Lower lobe of right lung (tissue), 2 donors: ENCODE results near the gene PEAK1. TPM values are rescaled to one million over a fixed set of nuclear protein-coding genes. Genes with fewer than 3 reads are reported as not detected.

Experiments used
- ATAC-seq, 2 donors: fragments of 200-7000 bp; cut with Tn5 transposase; one replicate each; pipeline ENCODE4 v1.9.1; 2020 to 2022; ENCODE audit warnings: mild to moderate bottlenecking in 2 of 2, moderate library complexity in 2 of 2
- DNase-seq: peaks from one replicate; pipeline ENCODE4 v3.0.0-alpha.2; 2020
- H3K27ac ChIP-seq: fragments of 200-600 bp; one replicate; pipeline ENCODE4 v1.8.0; 2022
- H3K27me3 ChIP-seq: fragments of 200-600 bp; one replicate; pipeline ENCODE4 v1.8.0; 2022; ENCODE audit warnings: low read depth
- H3K36me3 ChIP-seq: fragments of 200-600 bp; one replicate; pipeline ENCODE4 v1.8.0; 2022; ENCODE audit warnings: mild to moderate bottlenecking
- H3K4me1 ChIP-seq: fragments of 200-600 bp; one replicate; pipeline ENCODE4 v1.8.0; 2022
- H3K4me3 ChIP-seq: fragments of 200-600 bp; one replicate; pipeline ENCODE4 v1.8.0; 2022; ENCODE audit warnings: mild to moderate bottlenecking
- H3K9me3 ChIP-seq: fragments of 200-600 bp; one replicate; pipeline ENCODE4 v1.8.0; 2022
- CTCF ChIP-seq: fragments of 200-600 bp; IDR thresholded peaks from one replicate; pipeline ENCODE4 v1.8.0; 2022; ENCODE audit warnings: antibody characterized with exemption, mild to moderate bottlenecking
- intact Hi-C: fragments of 100-400 bp; cut with DNase I; formaldehyde crosslinking; loops from one replicate; pipeline ENCODE4 v1.11.0; 2022
- long read RNA-seq: library from polyadenylated mRNA; unstranded; transcript quantifications from one replicate; pipeline ENCODE4 v2.0.0, GENCODE V29; 2021
- total RNA-seq: library from RNA; stranded (reverse); fragmentation: NEBNext Ultra II Directional; extraction: Animal tissue kit (Norgen Biotek cat#: 25700); gene quantifications from one replicate; pipeline ENCODE4 v1.2.1, GENCODE V29; 2021
- donor health status: DM: no; HTN: yes; CAD: no; lungs with severe emphysema.

Gene PEAK1, protein sequence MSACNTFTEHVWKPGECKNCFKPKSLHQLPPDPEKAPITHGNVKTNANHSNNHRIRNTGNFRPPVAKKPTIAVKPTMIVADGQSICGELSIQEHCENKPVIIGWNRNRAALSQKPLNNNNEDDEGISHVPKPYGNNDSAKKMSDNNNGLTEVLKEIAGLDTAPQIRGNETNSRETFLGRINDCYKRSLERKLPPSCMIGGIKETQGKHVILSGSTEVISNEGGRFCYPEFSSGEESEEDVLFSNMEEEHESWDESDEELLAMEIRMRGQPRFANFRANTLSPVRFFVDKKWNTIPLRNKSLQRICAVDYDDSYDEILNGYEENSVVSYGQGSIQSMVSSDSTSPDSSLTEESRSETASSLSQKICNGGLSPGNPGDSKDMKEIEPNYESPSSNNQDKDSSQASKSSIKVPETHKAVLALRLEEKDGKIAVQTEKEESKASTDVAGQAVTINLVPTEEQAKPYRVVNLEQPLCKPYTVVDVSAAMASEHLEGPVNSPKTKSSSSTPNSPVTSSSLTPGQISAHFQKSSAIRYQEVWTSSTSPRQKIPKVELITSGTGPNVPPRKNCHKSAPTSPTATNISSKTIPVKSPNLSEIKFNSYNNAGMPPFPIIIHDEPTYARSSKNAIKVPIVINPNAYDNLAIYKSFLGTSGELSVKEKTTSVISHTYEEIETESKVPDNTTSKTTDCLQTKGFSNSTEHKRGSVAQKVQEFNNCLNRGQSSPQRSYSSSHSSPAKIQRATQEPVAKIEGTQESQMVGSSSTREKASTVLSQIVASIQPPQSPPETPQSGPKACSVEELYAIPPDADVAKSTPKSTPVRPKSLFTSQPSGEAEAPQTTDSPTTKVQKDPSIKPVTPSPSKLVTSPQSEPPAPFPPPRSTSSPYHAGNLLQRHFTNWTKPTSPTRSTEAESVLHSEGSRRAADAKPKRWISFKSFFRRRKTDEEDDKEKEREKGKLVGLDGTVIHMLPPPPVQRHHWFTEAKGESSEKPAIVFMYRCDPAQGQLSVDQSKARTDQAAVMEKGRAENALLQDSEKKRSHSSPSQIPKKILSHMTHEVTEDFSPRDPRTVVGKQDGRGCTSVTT (N-terminal part only)
- total RNA-seq, result 112 TPM
- long read RNA-seq, full-length matches to known transcripts, result 2 of 24 reads
- long read RNA-seq, partial matches to known transcripts, result 3 of 24 reads
- long read RNA-seq, other reads (novel, unspliced or antisense), result 19 of 24 reads

- H3K27ac ChIP-seq, result peak within 1 kb of the TSS; percentile 89
- DNase-seq, result peak; percentile 100
- intact Hi-C loops, result no loop called here
These were observed at the start of gene PEAK1 for GRCh38 chr15:77419836-77420609. TSS of gene PEAK1 (minus strand) at chr15:77420104. CDS start at chr15:77181926, 238,178 bp downstream.

DNA sequence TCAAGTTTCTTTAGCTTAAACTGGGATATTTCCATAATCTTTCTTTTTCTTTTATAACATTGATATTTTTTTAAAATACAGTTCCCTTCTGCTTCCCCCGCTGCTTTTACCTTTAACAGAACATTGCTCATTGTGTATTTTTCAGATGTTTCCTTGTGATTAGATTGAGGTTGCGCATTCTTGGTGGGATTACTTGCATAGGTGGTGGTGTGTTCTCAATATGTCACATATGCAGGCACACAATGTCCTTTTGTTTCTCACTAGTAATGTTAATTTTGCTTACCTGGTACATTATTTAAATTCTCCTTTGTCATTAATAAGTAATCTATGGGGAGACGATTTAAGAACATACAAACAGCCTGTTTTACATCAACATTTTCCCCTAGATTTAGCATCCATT lies 49.0 kb upstream of the PEAK1 start:
- Histone ChIP-seq H3K27ac (no peak overlapping the region), H3K27me3 (no peaks in the 10 kb centered on the region), H3K36me3 (peaks cover 89% of the 10 kb centered on the region), H3K9me3 (no peaks in the 10 kb centered on the region), H3K4me1 (peaks cover 9% of the 10 kb centered on the region), H3K4me3 (no peak overlapping the region)
- DNase-seq (no peak), ATAC-seq (no peak)
- no peak for TF ChIP-seq CTCF
- intact Hi-C loops, result no loop called here

More at GRCh38 chr15:77419836-77420609, at the start of gene PEAK1:
- H3K9me3 ChIP-seq, result no peaks in the 10 kb centered on the region
- no peak for TF ChIP-seq CTCF
- peaks cover 56% of the 10 kb centered on the region for H3K4me1 ChIP-seq
- H3K4me3 ChIP-seq, result peak within 1 kb of the TSS; percentile 93
- ATAC-seq, result peak; percentile 99
- no peaks in the 10 kb centered on the region for H3K27me3 ChIP-seq
- no peaks in the 10 kb centered on the region for H3K36me3 ChIP-seq

DNA sequence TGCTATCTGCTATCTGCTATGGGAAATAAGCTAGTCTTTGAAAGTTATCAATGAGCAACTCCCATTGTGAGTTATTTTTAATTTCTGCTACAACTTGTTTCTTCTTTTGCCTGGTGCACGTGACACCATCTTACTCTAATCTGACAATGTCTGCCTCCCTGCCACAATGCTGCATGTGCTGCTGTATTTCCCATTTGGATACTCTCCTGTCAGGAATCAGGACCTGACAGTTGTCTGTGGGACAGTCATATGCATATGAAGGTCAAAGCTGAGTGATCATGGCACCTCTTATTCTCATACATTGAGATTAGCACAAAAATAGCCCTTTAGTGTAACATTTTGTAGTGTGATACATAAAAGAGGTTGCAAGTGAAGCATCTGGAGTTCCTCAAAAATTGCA lies 46.6 kb upstream of the PEAK1 start:
- no peak for ATAC-seq
- H3K4me1 ChIP-seq, result no peaks in the 10 kb centered on the region
- no peaks in the 10 kb centered on the region for H3K9me3 ChIP-seq
- H3K36me3 ChIP-seq, result peaks cover 81% of the 10 kb centered on the region
- no peak for DNase-seq
- H3K27ac ChIP-seq, result no peak overlapping the region
- no peak overlapping the region for H3K4me3 ChIP-seq
- H3K27me3 ChIP-seq, result no peaks in the 10 kb centered on the region
- no peak for TF ChIP-seq CTCF
- intact Hi-C loops, result no loop called here

- Histone ChIP-seq H3K4me1 (no peaks in the 10 kb centered on the region), H3K36me3 (peaks cover 71% of the 10 kb centered on the region), H3K4me3 (no peak overlapping the region), H3K27ac (no peak overlapping the region), H3K9me3 (no peaks in the 10 kb centered on the region), H3K27me3 (no peaks in the 10 kb centered on the region)
- intact Hi-C loops, result no loop called here
- ATAC-seq, result peak; percentile 61 to 79
- no peak for TF ChIP-seq CTCF
- no peak for DNase-seq
These were observed 44.4 kb upstream of the PEAK1 start for GRCh38 chr15:77464129-77464865.
